Cerebellar cortex (tissue), 1 donor: ENCODE results near the gene IFT81.
A peak's percentile ranks its signal among the peaks of the same experiment; 100 is the strongest.
"Not testable (repeated sequence)": the region's sequence is repeated elsewhere in the genome, so short reads cannot be mapped to it uniquely, and the experiment has no call there.

Source experiments
- DNase-seq: peaks from one replicate; pipeline ENCODE4 v3.0.0-alpha.2; 2015; ENCODE audit warnings: low spot score

The IFT81 gene

GRCh38 chr12:110246636-110247339 lies 122.6 kb downstream of the IFT81 start:
- no peak for DNase-seq

- peak; percentile 40 for DNase-seq
Observed at GRCh38 chr12:110247340-110248095, 123.4 kb downstream of the IFT81 start.

GRCh38 chr12:110248096-110248447 lies 123.9 kb downstream of the IFT81 start:
- DNase-seq: peak; percentile 47

GRCh38 chr12:110249105-110249504 lies 124.9 kb downstream of the IFT81 start:
- DNase-seq: no peak

- DNase-seq: peak; percentile 14
Observed at GRCh38 chr12:110249716-110250225, 125.6 kb downstream of the IFT81 start.

- no peak for DNase-seq
Observed at GRCh38 chr12:110251381-110251780, 127.2 kb downstream of the IFT81 start.

- DNase-seq: no peak
Observed at GRCh38 chr12:110252716-110253115, 128.6 kb downstream of the IFT81 start.

- DNase-seq: no peak
Observed at GRCh38 chr12:110253176-110253575, 129.0 kb downstream of the IFT81 start.

- DNase-seq: no peak
Observed at GRCh38 chr12:110254971-110255540, 130.9 kb downstream of the IFT81 start.

- not testable (repeated sequence) for DNase-seq
Observed at GRCh38 chr12:110255890-110256456, 131.8 kb downstream of the IFT81 start.

- DNase-seq: no peak
Observed at GRCh38 chr12:110256780-110257431, 132.7 kb downstream of the IFT81 start.

- DNase-seq: no peak
Observed at GRCh38 chr12:110258466-110258865, 134.3 kb downstream of the IFT81 start.

- DNase-seq: no peak
Observed at GRCh38 chr12:110262442-110263388, 138.6 kb downstream of the IFT81 start.

GRCh38 chr12:110266381-110266960 lies 142.3 kb downstream of the IFT81 start:
- DNase-seq: no peak

GRCh38 chr12:110266980-110267620 lies 142.9 kb downstream of the IFT81 start:
- no peak for DNase-seq
